Lower leg skin (tissue), 3 donors: ENCODE data around the gene COA8.

Experiments
- POLR2A ChIP-seq, 2 donors: fragments of 450-650 bp; IDR thresholded peaks; one replicate each; pipeline ENCODE4 v1.6.1; 2016 to 2017; ENCODE audit warnings: antibody characterized with exemption in 2 of 2, mild to moderate bottlenecking in 1 of 2, moderate library complexity in 1 of 2
- TF ChIP-seq, protein P1 (sequence below), 3 donors: fragments of 450-650 bp; IDR thresholded peaks; one replicate each; pipeline ENCODE4 v1.5.1; 2016; ENCODE audit warnings: antibody characterized with exemption in 3 of 3, mild to moderate bottlenecking in 3 of 3, moderate library complexity in 2 of 3

DNA sequence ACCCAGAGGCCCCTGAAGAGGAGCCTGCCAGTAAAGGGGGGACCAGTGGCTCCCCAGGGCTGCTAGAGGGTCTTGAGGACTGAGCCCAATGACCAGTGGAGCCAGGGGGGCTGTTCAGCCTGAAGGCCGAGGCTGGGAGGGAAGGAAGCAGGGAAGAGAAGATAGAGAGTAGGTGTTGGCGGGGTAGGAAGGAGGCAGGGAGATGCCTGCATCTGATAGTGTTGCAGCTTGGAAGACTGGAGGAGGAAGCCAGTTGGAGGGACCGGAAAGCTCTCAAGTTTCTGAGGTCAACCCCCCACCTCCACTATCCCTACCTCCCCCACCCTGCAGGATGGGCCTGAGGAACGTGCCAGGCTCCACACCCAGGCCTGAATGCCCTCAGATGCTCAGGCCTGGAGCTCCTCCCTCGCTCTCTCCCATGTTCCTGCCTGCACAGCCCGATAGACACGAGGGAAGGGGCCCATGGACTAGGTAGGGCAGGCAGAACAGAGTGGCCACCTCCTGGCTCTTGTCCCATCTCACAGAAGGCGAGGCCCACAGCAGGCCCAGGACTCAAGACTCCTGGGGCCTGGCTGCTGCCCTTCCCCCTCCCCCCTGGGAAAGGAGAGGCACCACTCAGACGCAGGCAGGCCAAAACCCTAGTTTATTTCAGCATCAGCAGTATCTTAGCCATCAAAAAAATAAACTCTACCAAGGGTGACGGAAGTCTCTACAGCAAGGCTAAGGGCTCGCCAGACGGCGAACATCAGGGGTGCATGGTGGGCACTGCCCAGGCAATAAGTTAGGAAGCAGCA lies 43.5 kb upstream of the COA8 start:
- no peak for TF ChIP-seq POLR2A (IDR thresholded peaks at IDR 0.05)
- TF ChIP-seq, protein P1, sequence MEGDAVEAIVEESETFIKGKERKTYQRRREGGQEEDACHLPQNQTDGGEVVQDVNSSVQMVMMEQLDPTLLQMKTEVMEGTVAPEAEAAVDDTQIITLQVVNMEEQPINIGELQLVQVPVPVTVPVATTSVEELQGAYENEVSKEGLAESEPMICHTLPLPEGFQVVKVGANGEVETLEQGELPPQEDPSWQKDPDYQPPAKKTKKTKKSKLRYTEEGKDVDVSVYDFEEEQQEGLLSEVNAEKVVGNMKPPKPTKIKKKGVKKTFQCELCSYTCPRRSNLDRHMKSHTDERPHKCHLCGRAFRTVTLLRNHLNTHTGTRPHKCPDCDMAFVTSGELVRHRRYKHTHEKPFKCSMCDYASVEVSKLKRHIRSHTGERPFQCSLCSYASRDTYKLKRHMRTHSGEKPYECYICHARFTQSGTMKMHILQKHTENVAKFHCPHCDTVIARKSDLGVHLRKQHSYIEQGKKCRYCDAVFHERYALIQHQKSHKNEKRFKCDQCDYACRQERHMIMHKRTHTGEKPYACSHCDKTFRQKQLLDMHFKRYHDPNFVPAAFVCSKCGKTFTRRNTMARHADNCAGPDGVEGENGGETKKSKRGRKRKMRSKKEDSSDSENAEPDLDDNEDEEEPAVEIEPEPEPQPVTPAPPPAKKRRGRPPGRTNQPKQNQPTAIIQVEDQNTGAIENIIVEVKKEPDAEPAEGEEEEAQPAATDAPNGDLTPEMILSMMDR (IDR thresholded peaks at IDR 0.05) = no peak
